GM19467 (cell line): ENCODE data around the gene DCHS1.

Experiments used
- ATAC-seq: cut with Tn5 transposase; IDR thresholded peaks from one replicate; pipeline ENCODE4 v1.9.1; 2021; ENCODE audit warnings: mild to moderate bottlenecking, moderate library complexity; ENCODE audit not compliant: unreplicated experiment

Gene DCHS1

GRCh38 chr11:6648501-6648900, 7.1 kb downstream of the DCHS1 start:
- no peak for ATAC-seq

DNA sequence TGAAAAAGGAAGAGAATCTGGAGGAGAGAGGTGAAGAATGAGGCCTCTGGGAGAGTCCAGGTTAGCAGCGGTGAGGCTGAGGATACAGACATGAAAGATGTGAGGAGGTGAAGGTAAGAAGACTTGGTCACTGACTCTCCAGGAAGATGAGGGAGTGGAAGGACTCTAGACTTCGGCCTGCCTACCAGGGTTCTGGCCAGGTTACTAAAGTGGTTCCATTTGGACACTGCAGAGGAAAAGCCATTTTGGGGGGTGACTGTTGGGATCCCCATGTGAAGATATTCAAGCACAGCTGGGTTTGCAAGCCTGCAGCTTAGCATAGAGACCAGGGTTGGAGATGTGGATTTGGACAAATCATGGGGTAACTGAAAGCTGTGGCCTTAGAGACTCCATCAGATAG, 7.8 kb downstream of the DCHS1 start:
- no peak for ATAC-seq

DNA sequence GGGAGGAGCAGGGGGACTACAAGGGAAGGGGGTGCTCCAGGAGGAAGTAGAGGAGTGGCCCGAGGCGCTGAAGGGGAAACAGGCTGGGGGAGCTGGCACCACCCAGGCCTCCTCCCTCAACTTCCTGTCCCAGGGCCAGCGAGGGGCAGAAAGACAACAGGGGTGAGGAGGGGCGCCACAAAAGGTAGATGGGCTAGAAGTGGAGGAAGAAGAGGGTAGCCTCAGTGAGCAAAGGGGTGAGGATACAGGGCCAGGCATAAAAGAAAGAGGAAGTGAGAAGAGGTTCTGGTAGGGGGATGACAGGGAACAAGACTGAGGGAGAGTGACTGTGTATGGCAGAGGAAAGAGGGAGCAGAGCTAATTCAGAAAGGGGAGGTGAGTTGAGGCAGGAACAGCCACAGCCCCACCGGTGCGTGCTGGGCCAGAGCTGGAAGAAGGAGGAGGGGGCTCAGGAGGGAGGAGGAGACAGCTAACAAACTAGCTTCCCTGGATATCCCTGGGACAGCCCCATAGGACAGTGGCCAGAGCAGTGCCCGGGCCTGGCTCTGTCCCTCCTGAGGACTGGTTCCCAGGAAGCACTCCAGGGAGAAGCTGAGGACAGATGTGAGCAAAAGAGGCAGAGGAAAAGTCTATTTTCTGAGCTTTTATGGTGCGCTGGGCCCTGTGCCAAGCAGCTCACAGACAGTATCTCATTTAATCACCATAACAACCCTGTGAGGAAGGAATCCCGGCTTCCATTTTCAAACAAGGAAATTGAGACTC, 8.5 kb downstream of the DCHS1 start:
- peak; percentile 90 for ATAC-seq

DNA sequence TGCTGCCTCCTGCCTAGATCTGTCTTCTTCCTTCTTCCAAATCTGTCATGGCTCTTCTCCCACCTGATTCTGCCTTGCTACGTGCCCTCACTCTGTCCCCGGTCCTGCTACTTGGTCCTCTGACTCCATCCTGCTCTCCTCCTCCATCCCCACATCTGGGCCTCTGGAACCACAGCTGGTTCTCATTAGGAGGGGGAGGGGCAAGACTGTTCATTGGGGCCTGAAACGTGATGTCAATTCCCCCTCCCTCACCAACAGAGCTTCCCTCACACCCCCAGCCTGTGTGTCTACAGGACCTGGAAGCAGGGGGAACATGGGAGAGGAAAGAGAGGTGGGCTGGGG, 9.1 kb downstream of the DCHS1 start:
- ATAC-seq = no peak

DNA sequence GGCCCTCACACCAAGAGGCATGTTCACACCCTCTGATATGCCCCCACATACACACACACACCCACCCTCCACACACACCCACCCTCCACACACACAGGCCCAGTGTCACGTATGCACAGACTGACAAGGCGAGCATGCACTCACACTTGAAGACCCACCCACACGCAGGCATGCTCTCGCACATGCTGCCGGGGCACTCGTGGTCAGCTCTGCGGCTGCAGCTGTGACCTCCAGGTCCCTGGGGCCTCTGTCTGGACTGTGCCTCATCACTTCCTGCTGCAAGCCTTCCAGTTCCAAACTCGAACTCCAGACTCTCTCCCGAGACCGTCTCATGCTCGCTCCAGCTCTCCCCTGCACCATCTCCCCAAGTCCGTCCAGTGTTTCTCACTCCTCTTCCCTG, 9.5 kb downstream of the DCHS1 start:
- no peak for ATAC-seq

- ATAC-seq = no peak
These were observed 12.7 kb downstream of the DCHS1 start for GRCh38 chr11:6642957-6643356.

DNA sequence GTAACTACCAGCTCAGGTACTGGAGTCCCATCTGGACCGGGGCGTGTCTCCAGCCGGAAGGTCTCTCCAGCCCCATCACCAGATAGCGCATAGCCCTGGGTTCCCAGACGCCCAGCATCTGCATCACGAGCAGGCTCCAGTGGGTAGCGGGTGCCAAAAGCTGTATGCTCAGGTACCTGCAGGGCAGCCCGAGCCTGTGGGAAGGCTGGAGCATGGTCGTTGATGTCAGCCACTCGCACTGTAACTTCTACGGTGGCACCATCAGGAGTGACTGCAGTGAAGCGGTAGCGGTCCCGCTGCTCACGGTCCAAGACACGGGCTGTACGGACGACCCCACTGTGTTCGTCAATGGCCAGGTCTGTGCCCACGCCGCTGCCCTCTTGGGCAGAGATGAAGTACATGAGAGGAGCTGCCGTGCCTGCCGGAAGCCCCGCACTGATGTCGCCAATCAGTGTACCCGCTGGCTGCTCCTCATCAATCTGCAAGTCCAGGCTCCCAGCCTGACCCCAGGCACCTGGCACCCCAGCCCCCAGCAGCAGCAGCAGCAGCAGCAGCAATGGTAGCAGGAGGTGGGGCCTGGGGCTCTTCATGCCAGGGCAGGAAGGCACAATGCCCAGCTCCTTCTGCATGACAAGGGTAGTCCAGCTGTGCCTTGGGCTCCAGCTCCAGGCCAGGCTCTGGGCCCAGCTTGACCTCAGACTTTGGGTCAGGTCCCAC, 14.5 kb downstream of the DCHS1 start:
- ATAC-seq = no peak

- ATAC-seq = no peak
These were observed 15.3 kb downstream of the DCHS1 start for GRCh38 chr11:6640036-6640984.

GRCh38 chr11:6638429-6638828, 17.2 kb downstream of the DCHS1 start:
- ATAC-seq = no peak

GRCh38 chr11:6637871-6638270, 17.7 kb downstream of the DCHS1 start:
- no peak for ATAC-seq

DNA sequence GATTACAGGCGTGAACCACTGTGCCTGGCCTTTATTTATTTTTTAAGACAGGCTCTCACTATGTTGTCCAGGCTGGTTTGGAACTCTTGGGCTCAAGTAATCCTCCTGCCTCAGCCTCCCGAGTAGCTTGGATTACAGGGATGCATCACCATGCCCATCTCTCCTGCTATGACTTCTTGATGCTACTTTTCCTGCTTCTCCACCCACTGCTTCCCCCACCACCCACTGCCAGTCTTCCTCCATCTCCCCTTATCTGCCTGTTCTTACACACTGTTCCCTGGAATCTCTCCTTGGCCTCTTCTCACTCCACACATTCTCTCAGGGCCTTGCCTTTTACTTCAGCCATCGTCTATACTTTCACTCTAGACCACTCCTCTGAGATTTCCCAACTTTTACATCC, 19.1 kb downstream of the DCHS1 start:
- no peak for ATAC-seq

DNA sequence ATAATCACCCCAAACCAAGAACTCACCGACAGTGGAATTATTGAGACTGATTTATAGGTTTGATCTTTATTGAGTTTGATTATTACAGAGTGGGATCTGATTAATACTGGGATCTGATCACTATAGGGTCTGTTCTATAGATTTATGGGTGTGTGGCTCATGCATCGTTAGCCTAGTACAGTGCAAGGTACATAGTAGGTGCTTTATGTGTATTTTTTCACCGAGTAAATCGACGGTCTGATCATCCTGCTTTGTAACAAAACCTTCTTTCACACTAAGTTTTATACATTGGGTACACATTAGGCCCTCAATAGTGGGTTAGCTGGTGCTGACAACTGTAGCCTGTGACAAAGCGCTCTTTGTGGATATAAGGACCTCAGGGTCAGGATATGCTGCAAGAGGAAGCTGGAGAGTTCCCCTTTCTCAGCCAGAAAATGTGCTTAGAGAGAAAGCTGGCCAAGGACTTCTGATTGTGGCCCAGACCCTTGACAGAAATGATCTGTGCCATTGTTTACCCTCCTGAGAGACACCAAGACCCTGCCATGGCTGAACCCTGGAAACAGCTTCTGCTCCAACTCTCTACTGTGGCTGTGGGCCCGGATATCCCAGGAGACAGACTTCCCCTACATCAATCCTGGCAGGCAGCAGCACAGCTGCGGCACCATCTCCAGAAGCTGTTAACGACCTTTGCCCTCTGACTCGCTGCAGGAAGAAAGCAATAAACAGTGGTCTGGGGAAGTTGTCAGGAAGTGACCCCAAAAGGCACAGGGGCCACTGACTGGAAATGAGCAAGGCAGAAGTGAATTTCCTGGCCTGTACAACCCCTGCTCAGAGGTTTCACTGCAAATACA, 20.3 kb downstream of the DCHS1 start:
- no peak for ATAC-seq

GRCh38 chr11:6634534-6634933, 21.1 kb downstream of the DCHS1 start:
- no peak for ATAC-seq

- ATAC-seq = no peak
These were observed 21.9 kb downstream of the DCHS1 start for GRCh38 chr11:6633422-6634408.

DNA sequence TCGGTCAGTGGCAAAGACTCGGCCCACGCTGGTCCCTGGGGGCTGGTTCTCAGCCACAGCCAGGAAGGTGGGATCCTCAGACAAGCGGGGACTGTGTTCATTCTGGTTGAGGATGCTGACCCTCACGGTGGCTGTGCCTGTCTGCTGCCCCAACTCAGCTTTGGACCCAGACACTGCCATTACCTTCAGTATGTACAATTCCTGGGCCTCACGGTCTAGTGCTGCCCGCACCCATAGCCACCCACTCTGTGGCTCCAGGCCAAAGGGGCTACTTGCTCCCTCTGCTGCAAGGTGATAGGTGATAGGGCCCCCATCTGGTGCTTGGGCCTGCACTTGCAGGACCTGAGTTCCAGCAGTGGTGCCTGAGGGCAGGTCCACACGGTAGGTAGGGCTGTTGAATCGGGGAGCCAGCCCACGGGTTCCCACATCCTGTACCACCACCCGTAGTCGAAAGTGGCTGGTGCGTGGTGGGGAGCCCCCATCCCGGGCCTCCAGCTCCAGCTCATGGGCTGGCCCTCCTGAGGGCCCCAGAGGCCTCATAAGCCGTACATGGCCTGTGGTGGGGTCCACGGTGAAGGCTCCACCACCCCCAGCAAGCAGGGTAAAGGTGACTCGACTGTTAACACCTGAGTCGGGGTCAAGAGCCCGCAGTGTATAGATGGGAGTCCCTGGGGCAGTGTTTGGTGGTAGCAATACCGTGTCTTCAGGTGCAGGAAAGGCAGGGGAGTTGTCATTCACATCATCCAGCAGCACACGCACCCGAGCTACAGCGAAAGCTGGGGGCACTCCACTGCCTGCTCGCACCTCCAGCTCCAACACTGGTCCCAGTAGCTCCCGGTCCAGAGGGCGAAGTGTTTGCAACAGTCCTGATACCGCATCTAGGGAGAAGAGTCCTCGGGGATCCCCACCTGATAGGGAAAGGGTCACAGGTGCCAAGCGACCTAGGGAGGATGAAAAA, 23.2 kb downstream of the DCHS1 start:
- ATAC-seq = no peak

DNA sequence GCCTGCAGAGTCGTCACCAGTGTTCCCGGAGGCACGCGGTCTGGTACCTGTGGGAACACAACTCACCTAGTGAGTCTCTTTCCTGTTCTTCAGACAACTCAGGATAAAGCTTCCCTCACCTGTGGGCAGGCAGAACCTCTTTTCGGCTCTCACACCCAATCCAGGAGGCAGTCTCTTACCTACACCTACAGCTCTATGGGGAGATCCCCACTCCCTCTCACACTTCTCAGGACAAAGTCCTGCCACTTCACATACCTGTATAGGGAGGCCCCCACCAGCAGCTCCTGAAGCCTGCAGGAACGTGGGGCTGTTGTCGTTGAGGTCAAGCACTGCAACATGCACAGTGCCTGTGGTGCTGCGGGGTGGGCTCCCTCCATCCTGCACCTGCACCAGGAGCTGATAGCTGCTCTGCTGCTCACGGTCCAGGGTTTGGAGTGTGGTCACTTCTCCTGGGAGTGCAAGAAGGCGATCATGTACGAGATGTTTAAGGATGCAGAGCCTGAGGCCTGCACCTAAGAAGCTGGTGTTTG, 24.2 kb downstream of the DCHS1 start:
- no peak for ATAC-seq

GRCh38 chr11:6630632-6631291, 24.8 kb downstream of the DCHS1 start:
- no peak for ATAC-seq
